Measurements from ENCODE around the gene ZNF492. TPM values are rescaled to one million over a fixed set of nuclear protein-coding genes. Genes with fewer than 3 reads are reported as not detected.

The ZNF492 gene
- total RNA-seq, 1 donor from 2014 or later: 0.29 TPM

Other genes starting within 250 kb of the ZNF492 start
- gene ZNF98, start 212.0 kb upstream of the ZNF492 start, total RNA-seq: not detected in 2 replicates
- not detected in 2 replicates for gene ZNF99, start 149.8 kb downstream of the ZNF492 start, total RNA-seq
- not detected in 2 replicates for gene ZNF723, start 198.0 kb downstream of the ZNF492 start, total RNA-seq